Astrocyte (in vitro differentiated cells and primary cell): ENCODE measurements around the gene PLSCR3. TPM values are rescaled to one million over a fixed set of nuclear protein-coding genes. Genes with fewer than 3 reads are reported as not detected.
A peak's percentile ranks its signal among the peaks of the same experiment; 100 is the strongest.

Source experiments
- DNase-seq: peaks from one replicate; pipeline ENCODE4 v3.0.0-alpha.2; 2010; ENCODE audit warnings: low read depth
- FAIRE-seq: peaks from 2 replicates; lab custom pipeline; 2011; peaks lifted over from hg19 to GRCh38; lab: Jason Lieb, UNC
- H2AFZ ChIP-seq: 2 replicates; pipeline ENCODE4 v1.6.0; 2012; ENCODE audit warnings: low read depth, low read length, inconsistent platforms
- H3K27ac ChIP-seq: 2 replicates; pipeline ENCODE4 v1.5.1; 2011; ENCODE audit warnings: low read depth, low read length, inconsistent platforms
- H3K27me3 ChIP-seq: 2 replicates; pipeline ENCODE4 v1.6.0; 2011; ENCODE audit warnings: low read length, inconsistent platforms; ENCODE audit not compliant: insufficient read depth
- H3K36me3 ChIP-seq: 2 replicates; pipeline ENCODE4 v1.5.1; 2011; ENCODE audit warnings: low read length, inconsistent platforms; ENCODE audit not compliant: insufficient read depth
- H3K4me1 ChIP-seq: 2 replicates; pipeline ENCODE4 v1.5.1; 2011; ENCODE audit warnings: low read length, inconsistent platforms; ENCODE audit not compliant: insufficient read depth
- H3K4me2 ChIP-seq: 2 replicates; pipeline ENCODE4 v1.6.0; 2012; ENCODE audit warnings: low read length, inconsistent platforms
- H3K4me3 ChIP-seq: 2 replicates; pipeline ENCODE4 v1.5.1; 2011; ENCODE audit warnings: low read depth, mild to moderate bottlenecking, low read length, inconsistent platforms; ENCODE audit not compliant: insufficient read depth
- H3K79me2 ChIP-seq: 2 replicates; pipeline ENCODE4 v1.6.0; 2012; ENCODE audit warnings: mild to moderate bottlenecking, low read length, inconsistent platforms; ENCODE audit not compliant: insufficient read depth
- H3K9ac ChIP-seq: 2 replicates; pipeline ENCODE4 v1.6.0; 2012; ENCODE audit warnings: mild to moderate bottlenecking, low read length, inconsistent platforms
- H3K9me3 ChIP-seq: 2 replicates; pipeline ENCODE4 v1.5.1; 2012; ENCODE audit warnings: low read depth, mild to moderate bottlenecking, low read length, inconsistent platforms; ENCODE audit not compliant: insufficient read depth
- H4K20me1 ChIP-seq: 2 replicates; pipeline ENCODE4 v1.6.0; 2012; ENCODE audit warnings: low read length, inconsistent platforms; ENCODE audit not compliant: insufficient read depth
- H3K27ac Mint-ChIP-seq: one replicate; pipeline ENCODE4 v1.8.0; 2021; ENCODE audit warnings: mild to moderate bottlenecking, mixed read lengths; ENCODE audit not compliant: unreplicated experiment
- H3K27me3 Mint-ChIP-seq: one replicate; pipeline ENCODE4 v1.8.0; 2021; ENCODE audit warnings: low read depth, mixed read lengths; ENCODE audit not compliant: unreplicated experiment
- H3K36me3 Mint-ChIP-seq: one replicate; pipeline ENCODE4 v1.8.0; 2021; ENCODE audit warnings: low read depth, mixed read lengths; ENCODE audit not compliant: unreplicated experiment
- H3K4me1 Mint-ChIP-seq: one replicate; pipeline ENCODE4 v1.8.0; 2021; ENCODE audit warnings: low read depth, mixed read lengths; ENCODE audit not compliant: unreplicated experiment
- H3K4me3 Mint-ChIP-seq: one replicate; pipeline ENCODE4 v1.8.0; 2021; ENCODE audit warnings: mild to moderate bottlenecking, moderate library complexity, mixed read lengths; ENCODE audit not compliant: unreplicated experiment
- H3K9me3 Mint-ChIP-seq: one replicate; pipeline ENCODE4 v1.8.0; 2021; ENCODE audit warnings: mild to moderate bottlenecking, mixed read lengths; ENCODE audit not compliant: unreplicated experiment
- CTCF ChIP-seq: IDR thresholded peaks from 2 replicates; pipeline ENCODE4 v1.5.1; 2011; ENCODE audit warnings: low read depth, mild to moderate bottlenecking, inconsistent platforms, low read length, moderate library complexity; ENCODE audit not compliant: insufficient read depth
- EZH2 ChIP-seq: IDR thresholded peaks from 2 replicates; pipeline ENCODE4 v1.6.1; 2012; ENCODE audit warnings: mild to moderate bottlenecking, low read length, inconsistent platforms; ENCODE audit not compliant: insufficient read depth
- total RNA-seq: library from RNA; stranded (reverse); gene quantifications from 2 replicates; pipeline ENCODE4 v1.2.1, GENCODE V29; 2021

Gene PLSCR3
- total RNA-seq, 1 donor from 2014 or later: 67.6 TPM

GRCh38 chr17:7406235-7406825 is 12.0 kb upstream of the PLSCR3 start:
- DNase-seq (no peak), FAIRE-seq (no peak)
- H3K36me3 Mint-ChIP-seq: peaks cover 18% of the 10 kb centered on the region
- Histone ChIP-seq H3K4me2 (peak overlapping the region; percentile 97), H3K36me3 (peaks cover 3% of the 10 kb centered on the region), H3K27me3 (no peaks in the 10 kb centered on the region), H3K9me3 (no peaks in the 10 kb centered on the region), H3K79me2 (peaks cover 24% of the 10 kb centered on the region), H2AFZ (no peak overlapping the region), H4K20me1 (peaks cover 25% of the 10 kb centered on the region), H3K9ac (peak overlapping the region; percentile 84), H3K4me3 (peak overlapping the region; percentile 72), H3K4me1 (peaks cover 13% of the 10 kb centered on the region), H3K27ac (no peak overlapping the region)
- H3K27ac Mint-ChIP-seq: no peak overlapping the region
- H3K27me3 Mint-ChIP-seq: no peaks in the 10 kb centered on the region
- H3K4me1 Mint-ChIP-seq: peaks cover 14% of the 10 kb centered on the region
- peak overlapping the region; percentile 96 for H3K4me3 Mint-ChIP-seq
- no peaks in the 10 kb centered on the region for H3K9me3 Mint-ChIP-seq
- no peak for TF ChIP-seq EZH2
- TF ChIP-seq CTCF: no peak

- H3K9me3 Mint-ChIP-seq: no peaks in the 10 kb centered on the region
- H3K79me2 ChIP-seq: peaks cover 24% of the 10 kb centered on the region
- H4K20me1 ChIP-seq: peaks cover 24% of the 10 kb centered on the region
- no peaks in the 10 kb centered on the region for H3K27me3 ChIP-seq
- H3K36me3 Mint-ChIP-seq: peaks cover 15% of the 10 kb centered on the region
- TF ChIP-seq EZH2: no peak
- TF ChIP-seq CTCF: no peak
- no peaks in the 10 kb centered on the region for H3K9me3 ChIP-seq
- peak overlapping the region; percentile 72 for H3K4me3 ChIP-seq
- peak overlapping the region; percentile 96 for H3K4me3 Mint-ChIP-seq
- DNase-seq: no peak
- H3K4me2 ChIP-seq: peak overlapping the region; percentile 97
- H2AFZ ChIP-seq: peak overlapping the region; percentile 75
- peaks cover 3% of the 10 kb centered on the region for H3K36me3 ChIP-seq
- FAIRE-seq: no peak
- peak overlapping the region; percentile 78 for H3K27ac Mint-ChIP-seq
- no peaks in the 10 kb centered on the region for H3K27me3 Mint-ChIP-seq
- H3K4me1 ChIP-seq: peaks cover 13% of the 10 kb centered on the region
- peak overlapping the region; percentile 84 for H3K9ac ChIP-seq
- H3K27ac ChIP-seq: peak overlapping the region; percentile 14
- peaks cover 18% of the 10 kb centered on the region for H3K4me1 Mint-ChIP-seq
Observed at GRCh38 chr17:7405350-7406234, 11.3 kb upstream of the PLSCR3 start.
